ENCODE measurements around the gene DMAC2. TPM values are rescaled to one million over a fixed set of nuclear protein-coding genes. Genes with fewer than 3 reads are reported as not detected.
"Not testable (repeated sequence)": the region's sequence is repeated elsewhere in the genome, so short reads cannot be mapped to it uniquely, and the experiment has no call there.

Gene DMAC2
- polyA plus RNA-seq, 1 of the 3 experiments (the other 2 are of a cell fraction): 71.4 TPM

DNA sequence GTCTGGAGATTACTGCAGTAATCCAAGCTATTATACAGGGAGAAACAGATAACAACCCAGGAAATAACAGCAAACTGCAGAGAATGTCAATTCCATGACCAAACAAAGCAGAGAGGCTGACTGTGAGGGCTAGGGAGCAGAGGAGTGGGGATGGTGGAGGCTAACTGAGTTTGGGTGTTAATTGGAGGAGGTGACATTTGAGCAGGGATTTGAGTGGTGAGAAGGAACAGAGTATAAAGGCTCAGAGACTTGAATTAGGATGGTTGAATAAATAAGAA is 3.1 kb downstream of the DMAC2 start:
- CTCF ChIA-PET: interaction anchor here (1.3 to 1.8 kb wide), 3 partner anchors 11 to 127 kb away, joined by 3 to 4 read pairs (median 4); no protein-coding TSS in a partner anchor
- POLR2A ChIA-PET: no interaction called here
- H3K4me3 ChIP-seq (ENCODE audit: low read depth in 2 of 2, low read length in 1 of 2): no peak overlapping the region

DNA sequence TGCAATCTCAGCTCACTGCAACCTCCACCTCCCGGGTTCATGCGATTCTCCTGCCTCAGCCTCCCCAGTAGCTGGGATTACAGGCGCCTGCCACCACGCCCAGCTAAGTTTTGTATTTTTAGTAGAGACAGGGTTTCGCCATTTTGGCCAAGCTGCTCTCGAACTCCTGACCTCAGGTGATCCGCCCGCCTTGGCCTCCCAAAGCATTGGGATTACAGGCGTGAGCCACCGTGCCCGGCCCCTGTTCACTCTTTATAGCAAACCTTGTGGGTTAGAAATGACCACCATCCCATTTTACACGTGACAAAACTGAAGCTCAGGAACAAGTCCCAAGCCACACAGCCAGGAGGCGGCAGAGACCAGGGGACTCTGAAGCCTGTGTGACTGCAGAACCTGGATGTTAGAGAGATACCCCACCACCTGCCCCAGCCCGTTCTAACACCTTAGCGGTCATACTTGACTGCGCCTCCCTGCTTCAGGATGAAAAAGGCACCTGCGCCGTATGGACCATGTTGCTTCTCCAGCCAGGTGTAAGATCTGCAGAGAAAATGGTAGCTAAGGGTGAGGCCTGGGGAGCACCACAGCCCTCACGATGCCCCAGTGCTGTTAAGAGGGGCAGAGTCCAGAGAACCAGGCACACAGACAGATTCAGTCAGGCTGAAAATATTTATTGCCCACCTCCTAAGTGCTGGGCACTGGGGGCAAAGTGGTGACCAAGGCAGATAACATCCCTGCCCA is 3.6 kb downstream of the DMAC2 start:
- Histone ChIP-seq H3K36me3 (replicated peaks in 1 of 2; ENCODE audit: control insufficient read depth in 1 of 2, insufficient read depth in 2 of 2, low read length in 1 of 2) (peaks cover 4 to 14% of the 10 kb centered on the region in 2 experiments), H3K27ac (ENCODE audit: low read depth in 2 of 2, low read length in 1 of 2) (no peak overlapping the region), H2AFZ (ENCODE audit: low read depth) (no peak overlapping the region), H3K79me2 (ENCODE audit: insufficient read depth) (peaks cover 13% of the 10 kb centered on the region; the same call in 1 of the 2 replicates), H3K9me3 (no peaks in the 10 kb centered on the region), H3K27me3 (ENCODE audit: insufficient read depth) (no peaks in the 10 kb centered on the region), H3F3A (replicated peaks; ENCODE audit: insufficient read depth) (peaks cover 4% of the 10 kb centered on the region), H3K9ac (no peak overlapping the region), H3K4me2 (no peak overlapping the region), H3K9me2 (no peaks in the 10 kb centered on the region), H3K4me3 (ENCODE audit: low read depth in 2 of 2, low read length in 1 of 2) (no peak overlapping the region), H3K4me1 (ENCODE audit: control insufficient read depth in 1 of 2, insufficient read depth in 2 of 2, low read depth in 1 of 2, low read length in 1 of 2) (peaks cover 0 to 4% of the 10 kb centered on the region in 2 experiments; a peak in 3 of 4 replicates), H4K20me1 (ENCODE audit: insufficient read depth) (no peaks in the 10 kb centered on the region)
- DNase-seq: no peak
- 94% methylated on average over 19 of the region's 19 CpGs for WGBS (ENCODE audit: low lambda C conversion rate)
- TF ChIP-seq, protein P1, sequence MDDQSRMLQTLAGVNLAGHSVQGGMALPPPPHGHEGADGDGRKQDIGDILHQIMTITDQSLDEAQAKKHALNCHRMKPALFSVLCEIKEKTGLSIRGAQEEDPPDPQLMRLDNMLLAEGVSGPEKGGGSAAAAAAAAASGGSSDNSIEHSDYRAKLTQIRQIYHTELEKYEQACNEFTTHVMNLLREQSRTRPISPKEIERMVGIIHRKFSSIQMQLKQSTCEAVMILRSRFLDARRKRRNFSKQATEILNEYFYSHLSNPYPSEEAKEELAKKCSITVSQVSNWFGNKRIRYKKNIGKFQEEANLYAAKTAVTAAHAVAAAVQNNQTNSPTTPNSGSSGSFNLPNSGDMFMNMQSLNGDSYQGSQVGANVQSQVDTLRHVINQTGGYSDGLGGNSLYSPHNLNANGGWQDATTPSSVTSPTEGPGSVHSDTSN (IDR thresholded peaks at IDR 0.05): no peak
- TF ChIP-seq MEF2A (IDR thresholded peaks at IDR 0.05; ENCODE audit: borderline replicate concordance, low read depth): no peak
- TF ChIP-seq RXRA (IDR thresholded peaks at IDR 0.05; ENCODE audit: borderline replicate concordance, low read depth): no peak
- TF ChIP-seq, protein P2, sequence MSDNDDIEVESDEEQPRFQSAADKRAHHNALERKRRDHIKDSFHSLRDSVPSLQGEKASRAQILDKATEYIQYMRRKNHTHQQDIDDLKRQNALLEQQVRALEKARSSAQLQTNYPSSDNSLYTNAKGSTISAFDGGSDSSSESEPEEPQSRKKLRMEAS (IDR thresholded peaks at IDR 0.05; ENCODE audit: low read depth): no peak
- TF ChIP-seq ELF1 (IDR thresholded peaks at IDR 0.05): no peak
- TF ChIP-seq, protein P3, sequence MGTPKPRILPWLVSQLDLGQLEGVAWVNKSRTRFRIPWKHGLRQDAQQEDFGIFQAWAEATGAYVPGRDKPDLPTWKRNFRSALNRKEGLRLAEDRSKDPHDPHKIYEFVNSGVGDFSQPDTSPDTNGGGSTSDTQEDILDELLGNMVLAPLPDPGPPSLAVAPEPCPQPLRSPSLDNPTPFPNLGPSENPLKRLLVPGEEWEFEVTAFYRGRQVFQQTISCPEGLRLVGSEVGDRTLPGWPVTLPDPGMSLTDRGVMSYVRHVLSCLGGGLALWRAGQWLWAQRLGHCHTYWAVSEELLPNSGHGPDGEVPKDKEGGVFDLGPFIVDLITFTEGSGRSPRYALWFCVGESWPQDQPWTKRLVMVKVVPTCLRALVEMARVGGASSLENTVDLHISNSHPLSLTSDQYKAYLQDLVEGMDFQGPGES (IDR thresholded peaks at IDR 0.05; ENCODE audit: low read depth, low read length): no peak
- no peak for TF ChIP-seq SMC3 (IDR thresholded peaks at IDR 0.05; ENCODE audit: low read depth, low read length)
- TF ChIP-seq FOXM1 (IDR thresholded peaks at IDR 0.05; ENCODE audit: low read depth): no peak
- TF ChIP-seq GATA2 (CRISPR knock-in tag; IDR thresholded peaks at IDR 0.05): no peak
- TF ChIP-seq CHD2 (IDR thresholded peaks at IDR 0.05; ENCODE audit: low read length, partially characterized antibody): no peak
- TF ChIP-seq JUND (IDR thresholded peaks at IDR 0.05): no peak
- TF ChIP-seq YY1 (IDR thresholded peaks at IDR 0.05; ENCODE audit: low read depth): no peak
- CTCF ChIA-PET: interaction anchor here (1.3 to 1.8 kb wide), 3 partner anchors 11 to 127 kb away, joined by 3 to 4 read pairs (median 4); no protein-coding TSS in a partner anchor
- POLR2A ChIA-PET: interaction anchor here (0.6 kb wide), 1 partner anchor 48 kb away, joined by 3 read pairs; no protein-coding TSS in a partner anchor

More for the DNA sequence above, 3.1 kb downstream of the DMAC2 start:
- H3K27ac ChIP-seq (ENCODE audit: low read depth in 2 of 2, low read length in 1 of 2): no peak overlapping the region
- H3K9ac ChIP-seq: no peak overlapping the region
- H3F3A ChIP-seq (replicated peaks; ENCODE audit: insufficient read depth): peaks cover 1% of the 10 kb centered on the region
- no peaks in the 10 kb centered on the region for H3K9me3 ChIP-seq
- H3K4me2 ChIP-seq: no peak overlapping the region
- no peaks in the 10 kb centered on the region for H3K27me3 ChIP-seq (ENCODE audit: insufficient read depth)
- H3K36me3 ChIP-seq (replicated peaks in 1 of 2; ENCODE audit: control insufficient read depth in 1 of 2, insufficient read depth in 2 of 2, low read length in 1 of 2): peaks cover 3 to 14% of the 10 kb centered on the region in 2 experiments
- no peak for DNase-seq
- no peaks in the 10 kb centered on the region for H4K20me1 ChIP-seq (ENCODE audit: insufficient read depth)
- no peaks in the 10 kb centered on the region for H3K9me2 ChIP-seq
- peaks cover 13% of the 10 kb centered on the region; the same call in 1 of the 2 replicates for H3K79me2 ChIP-seq (ENCODE audit: insufficient read depth)
- TF ChIP-seq, protein P4, sequence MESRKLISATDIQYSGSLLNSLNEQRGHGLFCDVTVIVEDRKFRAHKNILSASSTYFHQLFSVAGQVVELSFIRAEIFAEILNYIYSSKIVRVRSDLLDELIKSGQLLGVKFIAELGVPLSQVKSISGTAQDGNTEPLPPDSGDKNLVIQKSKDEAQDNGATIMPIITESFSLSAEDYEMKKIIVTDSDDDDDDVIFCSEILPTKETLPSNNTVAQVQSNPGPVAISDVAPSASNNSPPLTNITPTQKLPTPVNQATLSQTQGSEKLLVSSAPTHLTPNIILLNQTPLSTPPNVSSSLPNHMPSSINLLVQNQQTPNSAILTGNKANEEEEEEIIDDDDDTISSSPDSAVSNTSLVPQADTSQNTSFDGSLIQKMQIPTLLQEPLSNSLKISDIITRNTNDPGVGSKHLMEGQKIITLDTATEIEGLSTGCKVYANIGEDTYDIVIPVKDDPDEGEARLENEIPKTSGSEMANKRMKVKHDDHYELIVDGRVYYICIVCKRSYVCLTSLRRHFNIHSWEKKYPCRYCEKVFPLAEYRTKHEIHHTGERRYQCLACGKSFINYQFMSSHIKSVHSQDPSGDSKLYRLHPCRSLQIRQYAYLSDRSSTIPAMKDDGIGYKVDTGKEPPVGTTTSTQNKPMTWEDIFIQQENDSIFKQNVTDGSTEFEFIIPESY (IDR thresholded peaks at IDR 0.05; ENCODE audit: borderline replicate concordance, low read depth): no peak
- peaks cover 0 to 4% of the 10 kb centered on the region in 2 experiments; a peak in 3 of 4 replicates for H3K4me1 ChIP-seq (ENCODE audit: control insufficient read depth in 1 of 2, insufficient read depth in 2 of 2, low read depth in 1 of 2, low read length in 1 of 2)
- no peak overlapping the region for H2AFZ ChIP-seq (ENCODE audit: low read depth)

DNA sequence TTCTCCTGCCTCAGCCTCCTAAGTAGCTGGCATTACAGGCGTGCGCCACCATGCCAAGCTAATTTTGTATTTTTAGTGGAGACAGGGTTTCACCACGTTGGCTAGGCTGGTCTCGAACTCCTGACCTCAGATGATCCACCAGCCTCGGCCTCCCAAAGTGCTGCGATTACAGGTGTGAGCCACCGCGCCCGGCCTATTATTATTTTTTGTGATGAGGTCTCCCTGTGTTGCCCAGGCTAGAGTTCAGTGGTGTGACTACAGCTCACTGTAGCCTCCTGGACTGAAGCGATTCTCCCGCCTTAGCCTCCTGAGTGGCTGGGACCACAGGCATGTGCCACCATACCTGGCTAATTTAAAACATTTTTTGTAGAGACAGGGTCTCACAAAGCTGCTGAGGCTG is 4.3 kb downstream of the DMAC2 start:
- not testable (repeated sequence) for H3K27ac ChIP-seq (ENCODE audit: low read depth in 2 of 2, low read length in 1 of 2); H3K9me3 ChIP-seq; H3K4me2 ChIP-seq; DNase-seq; H3K4me3 ChIP-seq (ENCODE audit: low read depth in 2 of 2, low read length in 1 of 2); H3K9me2 ChIP-seq; H3F3A ChIP-seq (replicated peaks; ENCODE audit: insufficient read depth); H2AFZ ChIP-seq (ENCODE audit: low read depth); H3K27me3 ChIP-seq (ENCODE audit: insufficient read depth); H3K9ac ChIP-seq; H3K4me1 ChIP-seq (ENCODE audit: control insufficient read depth in 1 of 2, insufficient read depth in 2 of 2, low read depth in 1 of 2, low read length in 1 of 2); H4K20me1 ChIP-seq (ENCODE audit: insufficient read depth)
- POLR2A ChIA-PET: interaction anchor here (0.5 to 0.6 kb wide), 2 partner anchors 79 to 679 kb away, joined by 3 to 4 read pairs; no protein-coding TSS in a partner anchor
- H3K36me3 ChIP-seq (replicated peaks in 1 of 2; ENCODE audit: control insufficient read depth in 1 of 2, insufficient read depth in 2 of 2, low read length in 1 of 2): peaks cover 4 to 14% of the 10 kb centered on the region in 2 experiments
- peaks cover 13% of the 10 kb centered on the region; the same call in 1 of the 2 replicates for H3K79me2 ChIP-seq (ENCODE audit: insufficient read depth)
- CTCF ChIA-PET: interaction anchor here (0.6 to 1.8 kb wide), 3 partner anchors 10 to 1172 kb away, joined by 3 to 4 read pairs (median 4); no protein-coding TSS in a partner anchor
- WGBS (ENCODE audit: low lambda C conversion rate): 97% methylated on average over 11 of the region's 11 CpGs
